ENCODE data around the gene TNS1.
A peak's percentile ranks its signal among the peaks of the same experiment; 100 is the strongest.

TNS1 gene

GRCh38 chr2:217892560-217892959 is 110.2 kb downstream of the TNS1 start:
- no peak for DNase-seq

GRCh38 chr2:217890445-217890844 is 112.3 kb downstream of the TNS1 start:
- DNase-seq = no peak

- DNase-seq = no peak
Measured at GRCh38 chr2:217889656-217890055, 113.1 kb downstream of the TNS1 start.

GRCh38 chr2:217887841-217888701 is 114.7 kb downstream of the TNS1 start:
- DNase-seq = no peak

GRCh38 chr2:217886720-217887309 is 116.0 kb downstream of the TNS1 start:
- DNase-seq = peak; percentile 64

GRCh38 chr2:217886091-217886490 is 116.7 kb downstream of the TNS1 start:
- no peak for DNase-seq

GRCh38 chr2:217884985-217885384 is 117.8 kb downstream of the TNS1 start:
- DNase-seq = no peak

GRCh38 chr2:217880891-217881290 is 121.9 kb downstream of the TNS1 start:
- DNase-seq = no peak

- DNase-seq = no peak
Measured at GRCh38 chr2:217880287-217880889, 122.4 kb downstream of the TNS1 start.

- DNase-seq = no peak
Measured at GRCh38 chr2:217878915-217879590, 123.7 kb downstream of the TNS1 start.

GRCh38 chr2:217877866-217878265 is 124.9 kb downstream of the TNS1 start:
- DNase-seq = no peak

GRCh38 chr2:217876253-217876570 is 126.6 kb downstream of the TNS1 start:
- no peak for DNase-seq

- DNase-seq = no peak
Measured at GRCh38 chr2:217875556-217876252, 127.1 kb downstream of the TNS1 start.

- no peak for DNase-seq
Measured at GRCh38 chr2:217875138-217875537, 127.7 kb downstream of the TNS1 start.

GRCh38 chr2:217873371-217873770 is 129.4 kb downstream of the TNS1 start:
- DNase-seq = no peak

- no peak for DNase-seq
Measured at GRCh38 chr2:217872319-217872718, 130.5 kb downstream of the TNS1 start.

GRCh38 chr2:217870528-217871011 is 132.2 kb downstream of the TNS1 start:
- no peak for DNase-seq

GRCh38 chr2:217868911-217869334 is 133.9 kb downstream of the TNS1 start:
- no peak for DNase-seq

- no peak for DNase-seq
Measured at GRCh38 chr2:217868265-217868892, 134.4 kb downstream of the TNS1 start.

GRCh38 chr2:217866457-217866856 is 136.3 kb downstream of the TNS1 start:
- DNase-seq = no peak

GRCh38 chr2:217864963-217865772 is 137.6 kb downstream of the TNS1 start:
- DNase-seq = peak; percentile 1

Data from activated CD4-positive, alpha-beta T cell treated with anti-CD3 and anti-CD28 coated beads, Interleukin-2, amount 50 U/mL, for 16 hours (primary cell).